GM21381 (cell line): Measurements from ENCODE around the gene SERPINB6.
"Not testable (repeated sequence)": the region's sequence is repeated elsewhere in the genome, so short reads cannot be mapped to it uniquely, and the experiment has no call there.

Experiments
- ATAC-seq: cut with Tn5 transposase; IDR thresholded peaks from one replicate; pipeline ENCODE4 v1.9.1; 2021; ENCODE audit warnings: mild to moderate bottlenecking, moderate library complexity; ENCODE audit not compliant: unreplicated experiment

Gene SERPINB6

DNA sequence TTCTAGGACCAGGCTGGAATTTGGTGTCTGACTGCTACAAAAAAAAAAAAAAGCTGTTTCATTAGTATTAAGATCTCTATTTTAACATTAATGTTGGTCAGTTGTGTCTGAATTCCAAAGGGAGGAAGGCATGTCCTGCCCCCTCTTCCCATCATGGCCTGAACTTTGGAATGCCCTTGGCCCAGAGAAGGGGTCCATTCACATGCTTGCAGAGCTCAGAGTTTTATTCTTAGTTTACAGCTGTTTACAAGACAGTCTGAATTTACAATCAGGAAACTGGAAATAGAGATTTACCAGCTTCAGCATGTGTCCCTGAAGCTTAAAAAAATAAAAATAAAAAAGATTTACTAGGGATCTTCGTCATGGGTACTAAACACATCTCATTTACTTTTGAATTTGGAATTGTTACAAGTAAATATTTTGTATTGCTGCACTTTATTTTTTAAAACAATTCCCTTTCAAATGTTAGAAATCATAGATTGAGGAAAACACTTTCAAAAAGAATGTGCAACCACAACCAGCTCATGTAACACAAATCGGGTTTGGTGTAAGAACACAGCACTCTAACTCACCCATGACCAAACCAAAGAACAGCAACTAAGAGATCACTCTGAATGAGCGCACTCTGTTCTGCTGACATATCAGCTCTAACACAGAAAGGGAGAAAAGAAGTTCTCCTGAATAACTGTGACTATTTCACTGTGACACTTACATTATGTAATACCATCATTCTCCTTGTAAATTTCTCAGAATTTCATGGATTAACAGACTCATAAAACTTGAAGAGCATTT lies 6.6 kb upstream of the SERPINB6 start:
- no peak for ATAC-seq

DNA sequence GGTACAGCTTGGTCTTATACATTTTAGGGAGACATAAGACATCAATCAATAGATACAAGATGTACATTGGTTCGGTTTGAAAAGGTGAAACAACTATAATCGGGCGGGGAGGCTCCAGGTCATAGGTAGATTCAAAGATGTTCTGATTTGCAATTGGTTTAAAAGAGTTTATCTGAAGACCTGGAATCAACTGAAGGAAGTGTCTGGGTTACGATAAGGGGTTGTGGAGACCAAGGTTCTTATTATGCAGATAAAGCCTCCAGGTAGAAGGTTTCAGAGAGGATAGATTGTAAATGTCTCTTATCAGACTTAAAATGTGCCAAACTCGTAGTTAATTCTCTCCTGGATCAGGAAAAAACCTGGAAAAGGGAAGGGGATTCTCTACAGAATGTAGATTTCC lies 5.9 kb upstream of the SERPINB6 start:
- no peak for ATAC-seq

DNA sequence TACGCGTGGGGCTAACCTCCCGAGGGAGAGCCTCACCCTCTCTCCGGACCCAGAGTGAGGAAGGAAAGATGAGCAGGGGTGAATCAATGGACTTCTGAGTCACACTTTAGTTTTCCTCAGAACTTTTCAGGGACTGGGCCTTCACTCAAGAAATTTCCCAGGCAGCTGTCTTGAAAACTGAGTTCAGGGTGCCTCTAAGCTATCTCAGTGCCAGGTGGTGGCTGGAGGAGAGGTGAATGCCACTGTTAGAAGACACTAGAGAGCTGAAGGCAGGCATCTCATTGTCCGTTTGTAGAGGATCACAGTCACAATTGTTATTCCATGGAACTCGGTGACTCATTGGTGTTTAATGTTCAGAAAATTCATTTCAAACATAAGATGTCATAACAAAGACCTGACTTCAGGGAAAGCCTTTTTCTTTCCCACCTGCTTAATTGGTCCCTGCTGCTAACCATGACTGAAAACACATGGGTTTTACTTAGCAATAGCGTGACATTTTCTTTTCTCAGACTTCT lies 5.3 kb upstream of the SERPINB6 start:
- no peak for ATAC-seq

- no peak for ATAC-seq
These were observed 4.7 kb upstream of the SERPINB6 start for GRCh38 chr6:2976060-2976459.

DNA sequence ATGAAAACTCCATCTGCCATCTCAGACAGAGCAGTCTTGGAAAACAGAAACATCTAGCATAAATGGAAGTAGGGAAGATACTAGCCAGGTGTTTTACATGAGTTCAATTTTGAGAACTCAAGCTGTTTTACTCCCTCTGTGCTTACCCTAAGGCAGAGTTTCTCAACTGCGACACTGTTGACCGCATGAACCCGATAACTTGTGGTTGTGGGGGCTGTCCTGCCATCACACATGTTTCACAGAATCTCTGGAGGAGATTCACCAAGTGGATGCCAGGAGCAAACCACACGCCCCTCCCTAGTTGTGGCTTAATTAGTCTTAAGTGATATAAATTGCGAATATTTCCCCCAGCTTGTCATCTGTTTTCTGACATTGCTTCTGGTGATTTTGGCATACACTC lies 2.3 kb upstream of the SERPINB6 start:
- ATAC-seq = no peak

DNA sequence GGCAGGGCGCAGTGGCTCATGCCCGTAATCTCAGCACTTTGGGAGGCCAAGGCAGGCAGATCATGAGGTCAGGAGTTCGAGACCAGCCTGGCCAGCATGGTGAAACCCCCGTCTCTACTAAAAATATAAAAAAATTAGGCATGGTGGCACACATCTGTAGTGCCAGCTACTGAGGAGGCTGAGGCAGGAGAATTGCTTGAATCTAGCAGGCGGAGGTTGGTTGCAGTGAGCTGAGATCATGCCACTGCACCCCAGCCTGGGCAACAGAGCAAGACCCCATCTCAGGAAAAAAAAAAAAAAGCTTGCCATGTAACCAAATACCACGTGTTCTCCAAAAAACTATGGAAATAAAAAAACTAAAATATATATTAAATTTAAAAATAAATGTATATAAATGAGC lies 1.8 kb upstream of the SERPINB6 start:
- not testable (repeated sequence) for ATAC-seq

DNA sequence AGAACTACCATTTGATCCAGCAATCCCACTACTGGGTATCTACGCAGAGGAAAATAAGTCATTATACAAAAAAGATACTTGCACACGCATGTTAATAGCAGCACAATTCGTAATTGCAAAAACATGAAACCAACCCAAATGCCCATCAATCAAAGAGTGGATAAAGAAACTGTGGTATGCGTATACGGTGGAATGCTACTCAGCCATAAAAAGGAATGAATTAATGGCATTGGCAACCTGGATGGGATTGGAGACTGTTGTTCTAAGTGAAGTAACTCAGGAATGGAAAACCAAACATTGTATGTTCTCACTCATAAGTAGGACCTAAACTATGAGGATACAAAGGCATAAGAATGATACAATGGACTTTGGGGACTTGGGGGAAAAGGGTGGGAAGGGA lies 1.3 kb upstream of the SERPINB6 start:
- not testable (repeated sequence) for ATAC-seq

DNA sequence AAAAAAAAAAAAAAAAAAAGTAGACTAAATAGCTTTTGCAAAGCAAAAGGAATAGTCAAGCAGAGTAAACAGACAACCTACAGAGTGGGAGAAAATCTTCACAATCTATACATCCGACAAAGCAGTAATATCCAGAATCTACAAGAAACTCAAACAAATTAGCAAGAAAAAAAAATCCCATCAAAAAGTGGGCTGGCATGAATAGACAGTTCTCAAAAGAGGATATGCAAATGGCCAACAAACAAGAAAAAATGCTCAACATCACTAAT lies 786 bp upstream of the SERPINB6 start:
- not testable (repeated sequence) for ATAC-seq

- ATAC-seq = no peak
These were observed 481 bp downstream of the SERPINB6 start for GRCh38 chr6:2970753-2971419.

DNA sequence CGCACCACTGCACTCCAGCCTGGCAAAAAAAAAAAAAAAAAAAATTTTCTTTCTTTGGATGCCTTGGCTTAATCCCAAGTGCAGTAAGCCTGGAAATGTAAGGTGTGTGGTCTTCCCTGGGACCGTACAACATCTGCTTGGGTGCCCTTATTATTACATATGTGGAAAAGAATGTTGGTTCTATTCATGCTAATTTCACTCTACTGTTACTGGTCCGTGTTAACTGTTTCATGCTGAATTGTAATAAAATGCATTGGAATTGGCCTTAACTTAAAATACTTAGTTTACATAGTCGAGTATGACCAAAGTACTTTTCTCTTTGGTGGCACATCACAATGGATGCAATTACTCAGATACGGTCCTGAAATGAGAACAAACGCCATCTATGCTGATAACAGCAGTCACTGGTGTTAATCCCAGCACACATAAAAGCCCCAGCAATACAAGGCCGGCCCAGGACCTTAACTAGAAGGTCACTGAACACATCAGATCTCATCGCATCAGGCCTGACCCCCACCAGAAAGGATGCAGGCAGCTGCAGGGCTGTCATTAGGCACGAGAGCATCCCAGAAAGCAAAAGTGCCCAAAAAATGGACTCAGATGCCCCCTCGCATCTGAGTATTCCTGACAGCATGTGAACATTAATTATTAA lies 1.2 kb downstream of the SERPINB6 start:
- no peak for ATAC-seq

DNA sequence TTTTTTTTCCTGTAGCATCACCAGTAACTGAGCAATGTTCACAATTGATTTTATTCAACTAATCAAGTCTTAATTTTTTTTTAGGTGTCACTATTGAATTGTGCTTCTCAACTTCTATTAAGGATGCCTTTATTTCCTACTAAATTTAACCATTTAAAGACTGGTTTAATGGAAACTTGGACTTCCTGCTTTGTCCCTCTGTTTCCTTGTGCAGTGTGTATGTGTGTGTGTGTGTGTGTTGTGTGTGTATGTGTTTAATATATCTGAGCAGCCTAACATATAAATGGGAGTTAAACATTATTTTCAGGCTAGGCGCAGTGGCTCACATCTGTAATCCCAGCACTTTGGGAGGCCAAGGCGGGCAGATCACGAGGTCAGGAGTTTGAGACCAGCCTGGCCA lies 1.8 kb downstream of the SERPINB6 start:
- no peak for ATAC-seq

- no peak for ATAC-seq
These were observed 2.7 kb downstream of the SERPINB6 start for GRCh38 chr6:2968600-2969135.

GRCh38 chr6:2967936-2968335 lies 3.4 kb downstream of the SERPINB6 start:
- no peak for ATAC-seq

GRCh38 chr6:2966347-2966746 lies 5.0 kb downstream of the SERPINB6 start:
- ATAC-seq = no peak

- ATAC-seq = no peak
These were observed 6.4 kb downstream of the SERPINB6 start for GRCh38 chr6:2964793-2965505.

GRCh38 chr6:2963756-2964155 lies 7.6 kb downstream of the SERPINB6 start:
- no peak for ATAC-seq

DNA sequence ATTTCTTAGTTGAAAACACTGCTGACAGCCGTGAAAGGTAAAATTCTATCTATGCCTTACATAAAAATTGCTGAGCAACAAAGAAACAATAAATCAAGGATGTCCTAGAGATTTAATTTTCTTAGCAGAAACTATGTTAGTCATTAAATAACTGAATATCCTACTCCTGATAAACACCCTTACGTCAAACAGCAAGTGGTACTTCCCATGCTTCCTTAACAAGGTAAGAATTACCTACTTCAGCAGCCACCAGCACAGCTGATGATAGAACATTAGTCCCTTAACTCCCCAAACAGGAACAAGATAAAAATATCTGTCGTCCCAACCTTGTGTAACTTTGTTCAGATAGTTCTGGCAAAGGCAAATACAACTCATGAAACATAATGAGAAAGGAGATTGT lies 8.7 kb downstream of the SERPINB6 start:
- ATAC-seq = no peak

DNA sequence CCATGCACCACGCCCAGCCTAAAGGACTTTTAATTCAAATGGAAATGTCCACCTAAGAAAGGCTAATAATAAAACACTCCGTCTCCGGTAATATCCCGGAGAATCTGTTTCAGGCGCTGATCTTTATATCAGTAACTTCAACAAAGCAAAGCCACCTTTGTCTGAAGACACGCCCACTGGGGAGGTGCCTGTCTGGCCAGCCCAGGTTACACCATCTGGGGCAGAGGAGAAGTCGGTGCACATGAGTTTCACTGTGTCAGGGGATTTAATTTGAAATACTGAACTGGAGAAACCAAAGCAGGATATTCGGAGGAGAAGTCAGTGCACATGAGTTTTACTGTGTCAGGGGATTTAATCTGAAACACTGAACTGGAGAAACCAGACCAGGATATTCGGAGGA lies 9.4 kb downstream of the SERPINB6 start:
- no peak for ATAC-seq

- ATAC-seq = no peak
These were observed 9.9 kb downstream of the SERPINB6 start for GRCh38 chr6:2961506-2961905.

DNA sequence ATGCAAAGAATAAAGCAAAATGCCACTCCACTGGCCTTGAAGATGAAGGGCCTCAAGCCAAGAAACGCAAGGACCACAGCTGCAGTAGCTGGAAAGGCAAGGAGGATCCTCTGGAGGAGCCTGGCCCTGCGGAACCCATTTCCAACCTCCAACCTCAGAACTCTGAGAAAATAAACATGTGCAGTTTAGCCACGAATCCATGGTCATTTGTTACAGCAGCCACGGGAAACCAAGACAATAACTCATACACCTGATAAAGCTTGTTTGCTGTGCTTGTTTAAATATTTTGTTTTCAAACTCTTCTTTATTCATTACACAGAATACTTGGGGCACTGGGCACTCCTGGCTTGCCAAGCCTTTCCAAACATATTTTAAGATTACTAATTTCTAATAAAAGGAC lies 10.4 kb downstream of the SERPINB6 start:
- ATAC-seq = no peak
